ENCODE data around the gene NPFFR1.
"Not testable (repeated sequence)": the region's sequence is repeated elsewhere in the genome, so short reads cannot be mapped to it uniquely, and the experiment has no call there.

The NPFFR1 gene

GRCh38 chr10:70234668-70235447 is 48.9 kb downstream of the NPFFR1 start:
- TF ChIP-seq SPI1 (IDR thresholded peaks at IDR 0.05; ENCODE audit: low read depth, low read length) (no peak), TAF1 (IDR thresholded peaks at IDR 0.05; ENCODE audit: low read depth, low read length) (no peak), POLR2AphosphoS5 (IDR thresholded peaks at IDR 0.05; ENCODE audit: low read depth, low read length) (no peak), PAX5 (IDR thresholded peaks at IDR 0.05; ENCODE audit: insufficient read depth, low read length, severe bottlenecking) (no peak), POU2F2 (IDR thresholded peaks at IDR 0.05; ENCODE audit: low read depth, low read length) (no peak), POLR2A (IDR thresholded peaks at IDR 0.05; ENCODE audit: low read depth, low read length) (no peak)
- DNase-seq (ENCODE audit: insufficient read length, low spot score) (no peak), FAIRE-seq (no peak)

- TF ChIP-seq PAX5 (IDR thresholded peaks at IDR 0.05; ENCODE audit: insufficient read depth, low read length, severe bottlenecking) (no peak), SPI1 (IDR thresholded peaks at IDR 0.05; ENCODE audit: low read depth, low read length) (no peak)
- no peak for FAIRE-seq
- DNase-seq (ENCODE audit: insufficient read length, low spot score), result peak; percentile 28
Measured at GRCh38 chr10:70233939-70234300, 49.9 kb downstream of the NPFFR1 start.

DNA sequence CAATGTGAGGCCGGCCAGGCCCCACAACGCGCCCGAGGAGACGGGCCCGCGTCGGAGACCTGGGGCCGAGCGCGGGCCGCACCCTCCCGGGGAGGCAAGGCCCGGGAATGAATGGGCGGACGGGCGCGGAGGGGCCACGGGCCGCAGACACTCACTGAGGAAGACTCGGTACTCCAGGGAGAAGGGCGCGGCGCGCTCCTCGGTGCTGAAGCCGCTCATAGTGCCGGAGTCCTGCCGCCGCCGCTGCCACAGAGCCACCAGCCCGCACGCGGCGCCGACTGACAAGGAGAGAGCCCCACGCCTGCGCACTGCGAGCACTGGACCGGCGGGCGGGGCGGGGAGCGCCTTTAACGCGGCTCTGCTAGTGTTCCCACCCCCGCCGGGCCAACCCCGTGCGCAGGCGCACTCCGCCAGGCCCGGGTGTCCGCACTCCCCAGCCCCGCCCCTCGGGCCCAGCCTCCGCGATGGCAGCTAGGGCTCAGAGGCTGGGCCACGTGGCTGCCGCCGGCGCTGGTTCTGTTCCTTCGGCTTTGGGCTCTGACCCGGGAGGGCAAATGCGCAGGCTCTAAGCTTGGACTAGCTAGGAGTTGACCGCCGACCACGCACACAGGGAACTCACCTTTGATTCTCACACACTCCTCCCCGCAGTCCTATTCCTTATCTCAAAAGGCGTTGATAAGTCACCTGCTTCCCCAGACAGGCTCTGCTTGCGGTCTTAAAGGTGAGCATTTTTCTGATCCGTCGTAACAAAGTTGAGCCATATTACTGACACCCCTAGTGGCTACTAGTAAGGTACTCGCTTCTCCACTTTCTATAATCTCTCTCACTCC is 50.5 kb downstream of the NPFFR1 start, which contains the start of gene PPA1:
PPA1 (minus strand) TSS at position 321 of the 830 bp plus-strand sequence; CDS start at position 219, 102 bp downstream.
- FAIRE-seq (peak; percentile 98), DNase-seq (ENCODE audit: insufficient read length, low spot score) (peak; percentile 100)
- TF ChIP-seq PAX5 (IDR thresholded peaks at IDR 0.05; ENCODE audit: insufficient read depth, low read length, severe bottlenecking) (no peak), SPI1 (IDR thresholded peaks at IDR 0.05; ENCODE audit: low read depth, low read length) (no peak), TAF1 (IDR thresholded peaks at IDR 0.05; ENCODE audit: low read depth, low read length) (peak; percentile 93), POLR2AphosphoS5 (IDR thresholded peaks at IDR 0.05; ENCODE audit: low read depth, low read length) (peak; percentile 87), POLR2A (IDR thresholded peaks at IDR 0.05; ENCODE audit: low read depth, low read length) (peak; percentile 88), POU2F2 (IDR thresholded peaks at IDR 0.05; ENCODE audit: low read depth, low read length) (peak; percentile 76)

DNA sequence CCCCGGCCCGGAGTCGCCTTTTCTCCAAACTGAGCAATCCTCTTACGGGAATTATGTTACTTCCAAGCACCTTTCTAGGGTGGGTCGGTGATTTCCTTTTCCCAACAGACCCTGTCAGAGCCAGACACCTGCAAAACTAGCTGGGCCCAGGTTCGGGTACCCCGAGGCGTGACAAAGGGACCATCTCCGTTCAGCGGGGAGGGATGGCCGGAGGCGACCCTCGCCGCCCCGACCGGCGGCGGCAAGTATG is 51.0 kb downstream of the NPFFR1 start:
- no peak for DNase-seq (ENCODE audit: insufficient read length, low spot score)
- no peak for TF ChIP-seq TAF1 (IDR thresholded peaks at IDR 0.05; ENCODE audit: low read depth, low read length)
- TF ChIP-seq PAX5 (IDR thresholded peaks at IDR 0.05; ENCODE audit: insufficient read depth, low read length, severe bottlenecking), result no peak
- TF ChIP-seq POU2F2 (IDR thresholded peaks at IDR 0.05; ENCODE audit: low read depth, low read length), result no peak
- TF ChIP-seq POLR2A (IDR thresholded peaks at IDR 0.05; ENCODE audit: low read depth, low read length), result no peak
- no peak for TF ChIP-seq SPI1 (IDR thresholded peaks at IDR 0.05; ENCODE audit: low read depth, low read length)
- no peak for FAIRE-seq

DNA sequence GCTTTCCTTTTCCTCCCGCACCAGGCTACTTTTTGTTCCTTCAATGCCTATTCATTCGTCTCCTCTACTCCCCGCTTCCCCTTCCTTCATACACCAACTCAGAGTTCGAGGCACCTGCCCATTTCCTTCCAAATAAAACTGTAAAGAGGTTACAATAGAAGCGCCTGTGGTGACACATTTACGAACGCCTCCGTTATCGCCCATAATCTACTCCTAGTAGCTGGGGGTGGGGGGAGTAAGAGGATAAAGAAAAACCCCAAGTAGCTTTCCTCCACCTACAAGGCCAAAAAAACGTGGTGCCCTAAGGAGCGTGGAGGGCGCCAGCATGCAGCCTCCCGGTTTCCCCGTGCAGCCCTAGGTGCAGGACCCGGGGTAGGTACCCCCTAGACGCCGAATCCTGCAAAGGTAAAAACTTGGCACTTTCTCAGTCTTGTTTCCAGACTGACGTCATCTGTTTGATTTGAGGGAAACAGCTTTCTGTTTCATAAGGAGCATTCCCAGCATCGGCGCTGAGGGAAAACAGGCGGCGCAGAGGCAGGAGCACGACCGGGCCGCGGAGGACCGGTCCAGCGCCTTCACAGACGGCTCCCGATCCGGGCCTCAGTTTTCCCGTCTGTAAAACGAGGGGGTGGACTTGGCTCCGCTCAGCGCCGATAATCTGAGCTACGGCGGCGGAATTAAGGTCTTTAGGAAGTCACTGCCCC is 51.5 kb downstream of the NPFFR1 start:
- no peak for FAIRE-seq
- TF ChIP-seq SPI1 (IDR thresholded peaks at IDR 0.05; ENCODE audit: low read depth, low read length) (peak; percentile 51), TAF1 (IDR thresholded peaks at IDR 0.05; ENCODE audit: low read depth, low read length) (no peak)
- no peak for DNase-seq (ENCODE audit: insufficient read length, low spot score)

DNA sequence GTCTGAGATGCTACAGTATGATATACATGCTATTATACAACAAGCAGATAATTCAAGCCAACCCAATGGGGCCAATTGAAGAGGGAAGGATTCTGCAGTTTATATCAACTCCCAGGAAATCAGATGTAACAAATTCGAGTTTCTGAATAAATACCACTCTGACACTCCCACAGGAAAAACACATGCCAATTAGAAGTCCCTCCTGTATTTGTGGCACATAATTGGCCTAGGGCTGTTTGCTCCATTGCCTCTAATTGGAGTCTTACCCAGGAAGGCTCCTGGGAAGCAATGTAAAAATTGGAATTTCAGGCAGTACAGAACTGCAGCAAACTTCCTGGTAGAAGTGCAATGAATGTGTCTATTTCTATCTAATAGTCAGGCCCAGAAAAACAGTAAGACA is 55.3 kb downstream of the NPFFR1 start:
- FAIRE-seq, result no peak

DNA sequence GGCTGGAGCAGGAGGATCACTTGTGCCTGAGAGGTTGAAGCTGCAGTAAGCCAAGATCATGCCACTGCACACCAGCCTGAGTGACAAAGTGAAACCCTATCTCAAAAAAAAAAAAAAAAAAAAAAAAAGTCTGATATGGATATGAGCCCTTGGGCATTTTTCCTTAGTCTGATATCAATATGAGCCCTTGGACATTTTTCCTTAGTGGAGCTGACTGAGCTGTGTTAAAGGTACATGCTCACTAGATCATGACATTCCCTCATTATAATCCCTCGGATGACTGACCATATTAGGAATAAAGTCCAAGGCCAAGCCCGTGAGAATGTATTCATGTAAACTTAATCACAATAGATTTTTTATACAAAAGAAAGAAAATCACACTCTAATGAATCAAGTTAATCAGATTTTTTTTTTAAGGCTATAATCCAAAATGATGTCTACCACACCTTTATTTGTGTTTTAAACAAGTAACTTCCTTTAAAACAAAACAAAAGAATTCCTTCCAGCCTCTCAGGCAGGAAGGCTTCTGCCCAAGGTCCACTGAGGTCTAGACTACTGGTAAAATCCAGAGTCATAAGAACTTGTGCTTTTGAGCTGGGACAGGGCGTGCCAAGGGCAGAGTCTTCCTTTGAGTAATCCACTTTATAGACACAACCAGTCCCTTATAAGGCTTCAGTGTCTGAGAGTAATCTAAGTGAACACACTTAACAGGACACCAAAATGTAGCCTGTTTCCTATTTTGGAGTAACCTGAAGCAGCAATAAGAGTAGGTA is 56.1 kb downstream of the NPFFR1 start:
- FAIRE-seq (no peak), DNase-seq (ENCODE audit: insufficient read length, low spot score) (no peak)
- no peak for TF ChIP-seq PAX5 (IDR thresholded peaks at IDR 0.05; ENCODE audit: insufficient read depth, low read length, severe bottlenecking)
- no peak for TF ChIP-seq SPI1 (IDR thresholded peaks at IDR 0.05; ENCODE audit: low read depth, low read length)
- TF ChIP-seq POLR2A (IDR thresholded peaks at IDR 0.05; ENCODE audit: low read depth, low read length), result no peak
- no peak for TF ChIP-seq TAF1 (IDR thresholded peaks at IDR 0.05; ENCODE audit: low read depth, low read length)
- TF ChIP-seq POU2F2 (IDR thresholded peaks at IDR 0.05; ENCODE audit: low read depth, low read length), result no peak
- no peak for TF ChIP-seq POLR2AphosphoS5 (IDR thresholded peaks at IDR 0.05; ENCODE audit: low read depth, low read length)

More for the DNA sequence above, 55.3 kb downstream of the NPFFR1 start:
- TF ChIP-seq POU2F2 (IDR thresholded peaks at IDR 0.05; ENCODE audit: low read depth, low read length), result no peak
- TF ChIP-seq SPI1 (IDR thresholded peaks at IDR 0.05; ENCODE audit: low read depth, low read length), result no peak
- TF ChIP-seq POLR2A (IDR thresholded peaks at IDR 0.05; ENCODE audit: low read depth, low read length), result no peak
- TF ChIP-seq POLR2AphosphoS5 (IDR thresholded peaks at IDR 0.05; ENCODE audit: low read depth, low read length), result no peak
- no peak for TF ChIP-seq TAF1 (IDR thresholded peaks at IDR 0.05; ENCODE audit: low read depth, low read length)
- DNase-seq (ENCODE audit: insufficient read length, low spot score), result no peak

DNA sequence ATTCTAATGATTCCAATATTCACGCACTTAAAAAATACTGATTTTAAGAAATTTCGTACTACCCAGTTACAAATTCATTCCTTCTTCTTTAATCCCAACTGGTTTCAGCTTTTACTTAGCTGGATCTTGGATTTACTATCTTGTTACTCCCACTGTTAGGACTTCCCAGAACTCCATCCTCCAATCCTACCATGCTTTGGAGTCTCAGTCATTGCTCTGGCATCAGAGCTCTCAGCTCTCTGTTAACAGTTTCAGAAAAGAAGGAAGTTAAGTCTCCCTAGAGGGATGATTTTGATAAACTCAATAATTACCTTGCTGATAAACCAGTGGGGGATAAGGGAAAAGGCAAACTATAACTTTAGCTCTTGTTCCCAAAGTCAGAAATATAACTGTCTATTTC is 60.1 kb downstream of the NPFFR1 start:
- FAIRE-seq (no peak), DNase-seq (ENCODE audit: insufficient read length, low spot score) (no peak)
- TF ChIP-seq SPI1 (IDR thresholded peaks at IDR 0.05; ENCODE audit: low read depth, low read length) (no peak), TAF1 (IDR thresholded peaks at IDR 0.05; ENCODE audit: low read depth, low read length) (no peak), POLR2AphosphoS5 (IDR thresholded peaks at IDR 0.05; ENCODE audit: low read depth, low read length) (no peak), POU2F2 (IDR thresholded peaks at IDR 0.05; ENCODE audit: low read depth, low read length) (no peak), POLR2A (IDR thresholded peaks at IDR 0.05; ENCODE audit: low read depth, low read length) (no peak), PAX5 (IDR thresholded peaks at IDR 0.05; ENCODE audit: insufficient read depth, low read length, severe bottlenecking) (no peak)

- not testable (repeated sequence) for DNase-seq (ENCODE audit: insufficient read length, low spot score); FAIRE-seq
Measured at GRCh38 chr10:70222811-70223447, 60.9 kb downstream of the NPFFR1 start.

All from GM12891 (cell line).